Right cardiac atrium (tissue), 5 donors: ENCODE results near the gene SIK1. TPM values are rescaled to one million over a fixed set of nuclear protein-coding genes. Genes with fewer than 3 reads are reported as not detected.
A peak's percentile ranks its signal among the peaks of the same experiment; 100 is the strongest.

Experiments
- ATAC-seq, 2 donors: fragments of 200-7000 bp; cut with Tn5 transposase; one replicate each; pipeline versions ENCODE4 v1.8.0 to v1.9.1; 2020; ENCODE audit warnings: moderate library complexity in 2 of 2, mild to moderate bottlenecking in 1 of 2
- DNase-seq, 3 donors: peaks; one replicate each; pipeline ENCODE4 v3.0.0-alpha.2; 2020
- H3K27ac ChIP-seq: one replicate; pipeline ENCODE4 v1.5.1; 2013; ENCODE audit warnings: mild to moderate bottlenecking, low read length, control low read depth, moderate library complexity
- H3K27me3 ChIP-seq: one replicate; pipeline ENCODE4 v1.6.1; 2013; ENCODE audit not compliant: control insufficient read depth, insufficient read depth
- H3K4me1 ChIP-seq: one replicate; pipeline ENCODE4 v1.6.1; 2013; ENCODE audit warnings: low read length; ENCODE audit not compliant: control insufficient read depth, insufficient read depth
- H3K4me3 ChIP-seq: one replicate; pipeline ENCODE4 v1.5.1; 2013; ENCODE audit warnings: low read length, control low read depth
- H3K9me3 ChIP-seq: one replicate; pipeline ENCODE4 v1.6.1; 2013; ENCODE audit warnings: low read length; ENCODE audit not compliant: control insufficient read depth
- WGBS: extraction: QIAGEN DNeasy Blood & Tissue Kit; methylation state at CpG from one replicate; pipeline ENCODE4 v1.1.7; 2013; 5-methylcytosine and 5-hydroxymethylcytosine counted together
- intact Hi-C, 4 donors: fragments of 100-400 bp; cut with DNase I; formaldehyde crosslinking; loops; one replicate each; pipeline versions ENCODE4 v1.11.0 to v1.14.0; 2022 to 2023
- polyA plus RNA-seq: library from polyadenylated mRNA; stranded (reverse); fragments of 200-250 nt; gene quantifications from one replicate; pipeline ENCODE4 v1.2.3, GENCODE V29; 2013
- total RNA-seq, 4 donors: library from RNA; stranded (reverse); fragmentation: NEBNext Ultra II Directional; extraction: Animal tissue kit (Norgen Biotek cat#: 25700); gene quantifications; one replicate each; pipeline ENCODE4 v1.2.1, GENCODE V29; 2021
- donor health status: healthy with polysubstance abuse.
- donor health status: DM: no; HTN: yes; CAD: no.
- donor health status: DM: no; HTN: no; CAD: no.
- donor health status: DM: no; HTN: yes; CAD: no; lungs with severe emphysema.
- donor health status: DM: yes; HTN: yes; CAD: no.

Gene SIK1
- total and polyA plus RNA-seq, 5 donors: 7.7 to 63.9 (median 16.4) TPM

GRCh38 chr21:43372663-43373361 lies 54.1 kb downstream of the SIK1 start:
- peak in 2 of 3 donors; percentile 26 to 39 for DNase-seq
- Histone ChIP-seq H3K27me3 (no peaks in the 10 kb centered on the region), H3K9me3 (no peaks in the 10 kb centered on the region), H3K4me3 (no peak overlapping the region), H3K27ac (no peak overlapping the region), H3K4me1 (no peaks in the 10 kb centered on the region)
- ATAC-seq: no peak
- 92% methylated on average over 26 of the region's 26 CpGs for WGBS
- intact Hi-C loops: no loop called here

GRCh38 chr21:43371786-43372185 lies 55.1 kb downstream of the SIK1 start:
- 96% methylated on average over 9 of the region's 9 CpGs for WGBS
- H3K27ac ChIP-seq: no peak overlapping the region
- no peaks in the 10 kb centered on the region for H3K4me1 ChIP-seq
- ATAC-seq (no peak), DNase-seq (peak in 2 of 3 donors; percentile 22 to 36)
- H3K9me3 ChIP-seq: no peaks in the 10 kb centered on the region
- H3K4me3 ChIP-seq: no peak overlapping the region
- no peaks in the 10 kb centered on the region for H3K27me3 ChIP-seq
- intact Hi-C loops: no loop called here

GRCh38 chr21:43370888-43371570 lies 55.9 kb downstream of the SIK1 start:
- ATAC-seq: no peak
- Histone ChIP-seq H3K4me3 (no peak overlapping the region), H3K27ac (no peak overlapping the region), H3K27me3 (no peaks in the 10 kb centered on the region), H3K4me1 (no peaks in the 10 kb centered on the region), H3K9me3 (no peaks in the 10 kb centered on the region)
- DNase-seq: no peak
- intact Hi-C loops: no loop called here
- WGBS: 74% methylated on average over 2 of the region's 2 CpGs

GRCh38 chr21:43370091-43370658 lies 56.8 kb downstream of the SIK1 start:
- intact Hi-C loops: no loop called here

GRCh38 chr21:43369596-43370090 lies 57.3 kb downstream of the SIK1 start:
- Histone ChIP-seq H3K9me3 (no peaks in the 10 kb centered on the region), H3K27me3 (no peaks in the 10 kb centered on the region), H3K4me3 (no peak overlapping the region), H3K27ac (no peak overlapping the region), H3K4me1 (no peaks in the 10 kb centered on the region)
- intact Hi-C loops: no loop called here
- peak in 2 of 3 donors; percentile 13 to 32 for DNase-seq
- 66% methylated on average over 18 of the region's 18 CpGs for WGBS
- no peak for ATAC-seq

More at GRCh38 chr21:43370091-43370658, 56.8 kb downstream of the SIK1 start:
- Histone ChIP-seq H3K9me3 (no peaks in the 10 kb centered on the region), H3K27me3 (no peaks in the 10 kb centered on the region), H3K27ac (no peak overlapping the region), H3K4me1 (no peaks in the 10 kb centered on the region), H3K4me3 (no peak overlapping the region)
- ATAC-seq (no peak), DNase-seq (peak; percentile 23 to 53 (median 46))
- WGBS: 68% methylated on average over 20 of the region's 20 CpGs

GRCh38 chr21:43369124-43369523 lies 57.8 kb downstream of the SIK1 start:
- intact Hi-C loops: no loop called here
- ATAC-seq (peak; percentile 15 to 34), DNase-seq (peak; percentile 19 to 44 (median 32))
- no peak overlapping the region for H3K27ac ChIP-seq
- no peaks in the 10 kb centered on the region for H3K4me1 ChIP-seq
- H3K27me3 ChIP-seq: no peaks in the 10 kb centered on the region
- H3K4me3 ChIP-seq: no peak overlapping the region
- 56% methylated on average over 14 of the region's 14 CpGs for WGBS
- no peaks in the 10 kb centered on the region for H3K9me3 ChIP-seq

- DNase-seq (peak in 2 of 3 donors; percentile 16 to 36), ATAC-seq (no peak)
- no peaks in the 10 kb centered on the region for H3K27me3 ChIP-seq
- H3K4me3 ChIP-seq: no peak overlapping the region
- H3K9me3 ChIP-seq: no peaks in the 10 kb centered on the region
- WGBS: 97% methylated on average over 6 of the region's 6 CpGs
- intact Hi-C loops: no loop called here
- no peaks in the 10 kb centered on the region for H3K4me1 ChIP-seq
- H3K27ac ChIP-seq: no peak overlapping the region
Observed at GRCh38 chr21:43368685-43369084, 58.2 kb downstream of the SIK1 start.

GRCh38 chr21:43367859-43368258 lies 59.1 kb downstream of the SIK1 start:
- 87% methylated on average over 4 of the region's 4 CpGs for WGBS
- intact Hi-C loops: no loop called here
- Histone ChIP-seq H3K27me3 (no peaks in the 10 kb centered on the region), H3K27ac (no peak overlapping the region), H3K9me3 (no peaks in the 10 kb centered on the region), H3K4me1 (no peaks in the 10 kb centered on the region), H3K4me3 (no peak overlapping the region)
- DNase-seq (peak in 1 of 3 donors; percentile 41), ATAC-seq (no peak)

- peak; percentile 19 to 57 (median 49) for DNase-seq
- H3K27ac ChIP-seq: no peak overlapping the region
- intact Hi-C loops: no loop called here
Observed at GRCh38 chr21:43367296-43367695, 59.6 kb downstream of the SIK1 start.

GRCh38 chr21:43366656-43367055 lies 60.3 kb downstream of the SIK1 start:
- Histone ChIP-seq H3K4me1 (no peaks in the 10 kb centered on the region), H3K27ac (no peak overlapping the region), H3K9me3 (no peaks in the 10 kb centered on the region), H3K4me3 (no peak overlapping the region), H3K27me3 (no peaks in the 10 kb centered on the region)
- no peak for ATAC-seq
- WGBS: 88% methylated on average over 19 of the region's 19 CpGs
- intact Hi-C loops: no loop called here
- DNase-seq: peak in 2 of 3 donors; percentile 47 to 55

More at GRCh38 chr21:43367296-43367695, 59.6 kb downstream of the SIK1 start:
- 63% methylated on average over 16 of the region's 16 CpGs for WGBS
- H3K9me3 ChIP-seq: no peaks in the 10 kb centered on the region
- H3K4me1 ChIP-seq: no peaks in the 10 kb centered on the region
- no peaks in the 10 kb centered on the region for H3K27me3 ChIP-seq
- no peak overlapping the region for H3K4me3 ChIP-seq
- no peak for ATAC-seq
